ENCODE data around the gene NUP153.
"Not testable (repeated sequence)": the region's sequence is repeated elsewhere in the genome, so short reads cannot be mapped to it uniquely, and the experiment has no call there.

The NUP153 gene

DNA sequence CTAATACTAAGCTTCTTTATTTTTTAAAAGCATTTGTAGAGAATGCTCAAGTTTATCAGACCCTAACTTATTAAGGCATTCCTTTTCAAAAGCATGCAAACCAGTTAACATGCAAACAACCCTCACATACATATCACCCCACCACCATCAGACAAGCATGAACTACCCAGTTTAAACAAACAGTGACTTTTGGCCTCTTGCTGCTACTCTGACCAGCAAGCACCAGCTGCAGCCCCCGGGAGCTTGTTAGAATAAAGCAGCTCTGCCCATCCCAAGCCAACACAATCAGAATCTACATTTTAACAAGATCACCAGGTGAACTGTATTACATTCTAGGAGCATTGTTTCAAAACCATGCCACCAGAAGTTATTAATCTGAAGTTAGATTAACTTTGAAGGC is 5.9 kb upstream of the NUP153 start:
- DNase-seq: no peak

DNA sequence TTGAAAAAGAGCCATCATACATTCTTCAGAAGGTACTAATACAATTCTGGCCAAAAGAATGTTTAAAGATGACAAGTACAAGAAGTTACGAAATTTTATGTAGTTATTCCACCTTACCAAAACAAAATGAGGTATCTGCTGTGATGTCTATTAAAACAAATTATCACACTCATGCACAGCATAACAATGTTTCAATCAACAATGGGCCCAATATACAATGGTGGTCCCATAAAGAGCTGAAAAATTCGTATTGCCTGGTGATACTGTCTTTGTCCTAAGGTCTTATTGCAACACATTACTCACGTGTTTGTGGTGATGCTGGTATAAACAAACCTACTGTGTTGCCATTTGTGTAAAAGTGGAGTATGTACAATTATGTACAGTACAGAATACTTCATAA is 3.6 kb upstream of the NUP153 start:
- DNase-seq: no peak

DNA sequence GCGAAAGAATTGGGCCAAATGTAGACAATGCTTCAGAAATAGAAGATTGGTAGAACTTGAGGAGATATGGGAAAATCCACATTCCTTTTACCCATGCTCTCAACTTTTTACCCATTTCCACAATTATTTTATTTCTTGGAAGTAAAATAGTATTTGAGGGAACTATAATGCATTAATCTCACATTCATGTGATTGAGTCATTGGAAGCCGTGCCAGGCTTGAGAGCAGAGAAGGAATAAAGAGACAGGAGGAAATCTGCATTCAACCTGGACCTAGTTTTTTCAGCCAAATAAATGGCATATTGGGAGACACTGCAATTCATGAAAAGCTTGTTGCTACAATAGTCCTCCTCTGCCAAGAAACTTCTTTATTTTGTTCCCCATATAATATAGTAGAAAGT is 2.8 kb upstream of the NUP153 start:
- DNase-seq: no peak

DNA sequence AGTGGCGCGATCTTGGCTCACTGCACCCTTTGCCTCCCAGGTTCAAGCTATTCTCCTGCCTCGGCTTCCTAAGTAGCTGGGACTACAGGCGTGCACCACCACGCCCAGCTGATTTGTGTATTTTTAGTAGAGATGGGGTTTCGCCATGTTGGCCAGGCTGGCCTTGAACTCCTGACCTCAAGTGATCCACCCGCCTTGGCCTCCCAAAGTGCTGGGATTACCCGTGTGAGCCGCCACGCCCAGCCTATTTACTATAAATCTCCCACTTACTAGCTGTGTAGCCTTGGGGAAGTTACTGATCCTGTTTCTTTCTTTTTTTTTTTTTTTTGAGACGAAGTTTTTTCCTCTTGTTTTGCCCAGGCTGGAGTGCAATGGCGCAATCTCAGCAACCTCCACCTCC is 1.3 kb upstream of the NUP153 start:
- not testable (repeated sequence) for DNase-seq

DNA sequence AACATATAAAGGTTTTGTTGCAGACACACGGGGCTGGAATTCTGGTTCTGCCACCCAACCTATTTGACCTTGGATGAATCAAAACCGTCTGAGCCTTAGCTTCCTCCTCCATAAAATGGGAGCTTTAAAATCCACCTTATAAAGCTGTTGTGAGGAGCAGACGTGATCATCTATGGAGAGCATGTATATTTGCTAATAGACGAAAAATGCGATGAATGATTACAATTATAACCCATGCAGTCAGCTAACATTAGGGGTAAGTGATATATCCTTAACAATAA is 586 bp upstream of the NUP153 start:
- no peak for DNase-seq

GRCh38 chr6:17705778-17706579 is 746 bp downstream of the NUP153 start:
- peak; percentile 41 to 70 for DNase-seq

DNA sequence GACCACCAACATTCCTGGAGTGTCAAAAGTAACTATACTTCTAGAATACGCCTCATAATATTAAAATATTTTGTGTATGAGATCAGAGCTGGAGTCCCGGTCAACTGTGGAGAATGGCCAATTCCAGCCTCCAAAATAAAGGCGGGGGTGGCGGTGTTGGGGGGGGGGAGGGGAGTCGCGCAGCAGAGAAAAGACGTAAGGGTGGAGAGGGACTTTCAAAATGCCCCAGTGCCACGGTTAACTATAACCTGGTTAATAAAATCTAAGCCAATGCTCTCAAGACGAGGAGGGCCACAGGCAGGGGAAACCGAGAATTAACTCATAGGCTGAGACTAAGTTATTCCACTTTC is 1.3 kb downstream of the NUP153 start:
- peak; percentile 2 to 38 for DNase-seq

DNA sequence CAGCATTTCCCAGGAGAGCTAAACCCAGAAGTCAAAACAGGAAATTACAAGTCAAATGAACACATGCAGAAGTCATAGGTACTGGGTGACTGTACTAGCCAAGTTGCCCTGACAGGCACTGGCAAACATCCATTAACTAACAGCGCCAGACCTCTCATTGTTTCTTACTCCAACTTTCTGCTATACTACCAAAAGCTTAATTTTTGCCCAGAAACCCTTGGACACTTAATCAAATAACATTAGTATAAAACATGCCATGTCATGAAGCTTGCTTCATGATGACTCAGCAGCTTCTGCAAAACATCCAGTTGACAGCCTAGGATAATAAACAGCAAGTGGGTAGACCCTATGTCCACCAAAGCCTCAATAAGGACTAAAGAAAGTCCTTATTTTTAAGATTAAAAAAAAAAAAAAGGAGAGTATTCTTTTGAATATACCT is 3.5 kb downstream of the NUP153 start:
- DNase-seq: no peak

- DNase-seq: no peak
Measured at GRCh38 chr6:17700421-17701416, 6.0 kb downstream of the NUP153 start.

- DNase-seq: no peak
Measured at GRCh38 chr6:17691925-17692538, 14.7 kb downstream of the NUP153 start.

- DNase-seq: no peak
Measured at GRCh38 chr6:17688481-17688880, 18.2 kb downstream of the NUP153 start.

DNA sequence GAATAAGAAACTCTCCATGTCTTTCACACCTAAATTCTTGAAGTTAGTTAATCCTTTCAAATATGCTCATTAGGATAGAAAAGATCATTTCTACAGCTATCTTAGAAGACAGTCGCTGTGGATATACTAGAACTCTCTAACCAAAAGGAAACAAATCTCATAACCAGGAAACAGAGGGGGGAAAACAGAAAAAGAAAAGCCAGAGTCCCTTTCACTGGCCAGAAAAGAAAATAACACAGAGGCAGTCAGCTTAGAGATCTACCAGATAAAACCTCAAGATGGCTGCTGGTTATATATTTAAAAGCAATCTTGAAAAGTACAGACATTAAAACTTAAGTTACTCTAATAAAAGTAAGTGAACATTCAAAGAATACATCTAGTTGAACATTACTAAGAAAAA is 19.6 kb downstream of the NUP153 start:
- no peak for DNase-seq

DNA sequence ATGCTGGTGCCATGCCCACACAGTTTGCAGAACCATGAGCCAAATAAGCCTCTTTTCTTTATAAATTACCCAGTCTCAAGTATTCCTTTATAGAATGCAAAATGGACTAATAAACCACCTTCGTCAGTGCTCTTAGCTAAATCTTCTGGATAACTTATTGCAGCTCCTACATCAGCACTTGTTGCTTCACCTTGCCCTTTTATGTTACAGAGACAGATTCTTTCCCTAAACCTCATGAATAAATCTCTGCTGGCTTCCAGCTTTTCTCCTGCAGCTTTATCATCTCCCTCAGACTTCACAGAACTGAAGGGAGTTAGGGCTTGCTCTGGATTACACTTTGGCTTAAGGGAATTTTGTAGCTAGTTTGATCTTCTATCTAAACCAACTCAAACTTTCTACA is 22.6 kb downstream of the NUP153 start:
- no peak for DNase-seq

- no peak for DNase-seq
Measured at GRCh38 chr6:17683428-17683827, 23.3 kb downstream of the NUP153 start.

GRCh38 chr6:17679726-17680125 is 27.0 kb downstream of the NUP153 start:
- no peak for DNase-seq

DNA sequence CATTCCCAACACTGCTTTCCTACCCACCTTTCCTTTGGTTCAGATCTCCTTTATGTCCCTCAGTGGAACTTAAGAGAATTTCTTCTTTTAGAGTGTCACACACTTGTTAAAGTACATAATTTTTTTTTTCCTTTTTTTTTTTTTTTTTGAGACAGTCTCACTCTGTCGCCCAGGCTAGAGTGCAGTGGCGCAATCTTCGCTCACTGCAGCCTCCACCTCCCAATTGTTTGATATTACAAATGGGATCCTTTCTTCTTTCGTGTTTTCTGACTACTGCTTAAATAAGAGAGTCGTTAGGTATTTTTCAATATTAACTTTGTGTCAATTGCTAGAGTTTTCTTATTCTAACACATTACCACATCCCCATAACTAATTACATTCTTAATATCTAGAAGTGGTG is 29.1 kb downstream of the NUP153 start:
- DNase-seq: no peak

DNA sequence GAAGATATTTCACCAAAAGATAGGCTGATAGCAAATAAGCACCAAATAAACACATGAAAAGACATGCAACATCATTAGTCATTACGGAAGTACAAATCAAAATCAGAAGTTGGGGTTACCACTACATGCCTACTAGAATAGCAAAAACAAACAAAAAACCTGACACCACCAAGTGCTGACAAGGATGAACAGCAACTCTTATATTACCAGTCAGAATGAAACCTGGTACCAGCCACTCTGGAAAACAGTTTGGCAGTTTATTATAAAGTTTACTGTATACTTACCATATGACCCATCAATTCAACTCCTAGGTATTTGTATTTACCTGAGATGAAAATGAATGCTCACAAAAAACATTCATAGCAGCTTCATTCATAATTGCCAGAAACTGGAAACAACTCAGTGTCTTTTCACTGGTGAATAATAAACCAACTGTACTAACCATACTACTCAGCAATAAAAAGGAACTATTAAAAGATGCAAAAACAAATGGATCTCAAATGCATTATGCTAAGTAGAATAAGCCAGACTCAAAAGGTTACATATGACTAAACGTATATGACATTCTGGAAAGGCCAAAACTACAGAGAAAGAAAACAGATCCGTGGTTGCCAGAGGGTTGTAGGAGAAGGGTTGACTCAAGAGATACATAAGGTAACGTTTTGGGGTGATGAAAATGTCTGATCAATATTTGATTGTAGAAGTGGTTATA is 33.0 kb downstream of the NUP153 start:
- DNase-seq: no peak

DNA sequence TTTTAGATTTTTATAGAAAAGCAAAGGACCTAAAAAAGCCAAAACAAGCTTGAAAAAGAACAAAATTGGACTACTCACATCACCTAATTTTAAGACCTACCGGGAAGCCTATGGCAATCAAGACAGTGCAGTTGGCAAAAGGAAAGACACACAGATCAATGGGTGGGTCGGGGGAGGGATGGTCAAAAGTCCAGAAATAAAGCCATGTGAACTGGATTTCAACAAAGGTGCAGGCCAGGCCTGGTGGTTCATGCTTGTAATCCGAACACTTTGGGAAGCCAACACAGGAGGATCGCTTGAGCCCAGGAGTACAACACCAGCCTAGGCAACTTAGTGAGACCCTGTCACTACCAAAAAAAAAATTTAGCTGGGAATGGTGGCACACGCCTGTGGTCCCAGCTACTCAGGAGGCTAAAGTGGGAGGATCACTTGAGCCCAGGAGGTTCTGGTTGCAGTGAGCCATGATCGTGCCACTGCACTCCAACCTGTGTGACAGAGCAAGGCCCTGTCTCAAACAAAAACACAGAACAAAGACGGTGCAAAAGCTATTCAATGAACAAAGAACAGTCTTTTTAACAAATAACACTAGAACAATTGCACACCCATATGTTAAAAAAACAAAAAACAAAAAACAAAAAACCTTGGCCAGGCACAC is 34.5 kb downstream of the NUP153 start:
- no peak for DNase-seq

DNA sequence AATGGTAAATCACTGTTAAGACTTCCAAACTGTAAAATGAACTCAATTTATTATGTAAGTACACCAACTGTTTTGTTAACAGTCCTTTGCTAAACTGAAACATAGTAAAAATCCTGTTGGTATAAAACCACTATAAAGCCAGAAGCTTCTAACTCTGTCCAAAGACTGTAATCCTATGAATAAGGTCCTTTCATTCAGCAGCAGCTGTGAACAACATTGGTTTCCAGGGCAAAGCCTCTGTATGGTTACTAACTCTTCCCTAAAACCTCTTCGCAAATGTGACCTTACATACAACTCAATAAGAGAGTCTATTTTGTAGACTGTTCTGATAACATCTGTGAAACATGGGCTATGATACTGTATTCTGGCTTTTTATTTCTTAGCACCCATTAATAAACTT is 40.1 kb downstream of the NUP153 start:
- DNase-seq: no peak

DNA sequence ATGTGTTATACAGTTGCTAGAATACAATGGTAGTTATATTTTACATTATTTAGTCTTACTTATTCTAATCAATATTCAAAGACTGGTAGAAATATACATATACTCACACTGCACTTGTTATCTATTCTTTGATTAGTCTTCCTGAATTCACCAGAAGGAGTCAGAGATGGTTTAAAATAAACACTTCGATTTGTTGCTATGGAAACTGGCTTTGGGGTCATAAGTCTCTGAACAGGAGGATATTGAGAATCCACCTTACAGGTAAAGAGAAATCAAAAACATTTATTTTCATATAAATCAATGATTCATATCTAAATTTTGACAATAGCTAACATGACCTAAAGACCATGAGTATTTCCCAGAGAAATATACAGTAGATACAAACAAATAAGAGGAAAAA is 41.6 kb downstream of the NUP153 start:
- DNase-seq: no peak

DNA sequence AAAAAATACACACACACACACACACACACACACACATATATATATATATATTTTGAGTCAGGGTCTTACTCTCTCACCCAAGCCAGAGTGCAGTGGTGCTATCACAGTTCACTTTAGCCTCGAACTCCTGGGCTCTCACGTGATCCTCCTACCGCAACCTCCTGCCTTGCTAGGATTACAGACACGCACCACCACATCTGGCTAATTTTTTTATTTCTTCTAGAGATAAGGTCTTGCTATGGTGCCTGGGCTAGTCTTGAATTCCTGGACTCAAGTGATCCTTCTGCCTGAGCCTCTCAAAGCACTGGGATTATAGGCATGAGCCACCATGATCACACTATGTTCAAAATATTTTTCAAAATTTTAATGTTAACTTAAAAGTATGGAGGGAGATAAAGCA is 43.5 kb downstream of the NUP153 start:
- no peak for DNase-seq

GRCh38 chr6:17662585-17662984 is 44.1 kb downstream of the NUP153 start:
- no peak for DNase-seq

DNA sequence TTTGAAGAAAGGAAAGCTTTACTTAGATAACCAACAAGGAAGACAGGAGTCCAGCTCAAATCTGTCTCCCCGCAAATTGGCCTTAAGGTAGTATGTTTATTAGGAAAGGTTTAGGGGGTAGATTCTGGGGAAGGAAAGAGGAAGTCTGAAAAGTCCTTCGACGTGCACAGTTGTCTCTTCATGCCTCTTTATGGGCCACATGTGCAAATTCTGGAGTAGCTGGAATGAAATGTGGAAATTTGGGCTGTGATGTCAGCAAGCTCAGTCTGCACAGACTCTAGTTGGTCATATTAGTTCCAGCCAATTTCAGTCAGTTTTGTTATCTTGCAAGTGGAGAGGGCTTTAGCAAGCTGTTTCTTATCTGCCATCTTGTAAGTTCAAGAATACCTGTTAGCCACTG is 50.1 kb downstream of the NUP153 start:
- no peak for DNase-seq

All from NCI-H2081 (cell line).